ENCODE data around the gene PPM1D. TPM values are rescaled to one million over a fixed set of nuclear protein-coding genes. Genes with fewer than 3 reads are reported as not detected.

PPM1D gene
- total and polyA plus RNA-seq, 2 experiments from 2014 or later = 7.8 to 13.3 TPM

GRCh38 chr17:60704170-60704569, 104.2 kb downstream of the PPM1D start (continued):
- TF ChIP-seq ETS1 (IDR thresholded peaks at IDR 0.05) = no peak

- no peak overlapping the region for H3K27ac ChIP-seq (ENCODE audit: low read depth)
- no peaks in the 10 kb centered on the region for H4K20me1 ChIP-seq (replicated peaks; ENCODE audit: insufficient read depth)
- no peaks in the 10 kb centered on the region for H3K9me2 ChIP-seq (ENCODE audit: insufficient read depth)
- H3K27ac Mint-ChIP-seq = no peak overlapping the region
- H3K27me3 ChIP-seq (ENCODE audit: insufficient read depth) = no peaks in the 10 kb centered on the region
- H3K4me3 ChIP-seq = no peak overlapping the region
- ATAC-seq = no peak
- no peak for DNase-seq (ENCODE audit: low spot score)
- H3K9me3 Mint-ChIP-seq = no peaks in the 10 kb centered on the region
- H3K79me2 ChIP-seq (replicated peaks; ENCODE audit: insufficient read depth) = no peaks in the 10 kb centered on the region
- no peak overlapping the region for H3K4me2 ChIP-seq
- no peak overlapping the region for H3K4me3 Mint-ChIP-seq
- H3K27me3 Mint-ChIP-seq (ENCODE audit: insufficient read depth, low read depth, poor library complexity) = no peaks in the 10 kb centered on the region
- no peaks in the 10 kb centered on the region for H3F3A ChIP-seq (replicated peaks; ENCODE audit: low read depth)
- no peaks in the 10 kb centered on the region for H3K36me3 ChIP-seq (ENCODE audit: insufficient read depth)
- H3K4me1 Mint-ChIP-seq = no peaks in the 10 kb centered on the region; the same call in 2 of the 3 replicates
- no peaks in the 10 kb centered on the region for H3K36me3 Mint-ChIP-seq (ENCODE audit: low read depth)
- no peak overlapping the region for H2AFZ ChIP-seq
- H3K4me1 ChIP-seq (ENCODE audit: insufficient read depth) = no peaks in the 10 kb centered on the region
- TF ChIP-seq STAT1 (IDR thresholded peaks at IDR 0.05; ENCODE audit: unreplicated experiment) (no peak), EZH2 (IDR thresholded peaks at IDR 0.05; ENCODE audit: low read depth, unreplicated experiment) (no peak), ETS1 (IDR thresholded peaks at IDR 0.05) (no peak), NANOG (IDR thresholded peaks at IDR 0.05; ENCODE audit: borderline replicate concordance) (no peak), ZNF331 (CRISPR knock-in tag; IDR thresholded peaks at IDR 0.05; ENCODE audit: low read depth) (no peak), REST (IDR thresholded peaks at IDR 0.05; ENCODE audit: unreplicated experiment) (no peak), ZNF114 (CRISPR knock-in tag; IDR thresholded peaks at IDR 0.05) (no peak), JUNB (IDR thresholded peaks at IDR 0.05; ENCODE audit: unreplicated experiment) (no peak), CTCF (conservative IDR thresholded peaks at IDR 0.05; ENCODE audit: low read depth in 2 of 2) (no peak), POLR2AphosphoS5 (IDR thresholded peaks at IDR 0.05; ENCODE audit: low read depth) (no peak), CREB1 (CRISPR knock-in tag; IDR thresholded peaks at IDR 0.05; ENCODE audit: low read depth) (no peak), EZH2phosphoT487 (IDR thresholded peaks at IDR 0.05; ENCODE audit: unreplicated experiment) (no peak)
Observed at GRCh38 chr17:60712675-60713074, 112.7 kb downstream of the PPM1D start.

Data from GM23338 (cell line).